Measurements from ENCODE around the gene PLCH1.

The PLCH1 gene

DNA sequence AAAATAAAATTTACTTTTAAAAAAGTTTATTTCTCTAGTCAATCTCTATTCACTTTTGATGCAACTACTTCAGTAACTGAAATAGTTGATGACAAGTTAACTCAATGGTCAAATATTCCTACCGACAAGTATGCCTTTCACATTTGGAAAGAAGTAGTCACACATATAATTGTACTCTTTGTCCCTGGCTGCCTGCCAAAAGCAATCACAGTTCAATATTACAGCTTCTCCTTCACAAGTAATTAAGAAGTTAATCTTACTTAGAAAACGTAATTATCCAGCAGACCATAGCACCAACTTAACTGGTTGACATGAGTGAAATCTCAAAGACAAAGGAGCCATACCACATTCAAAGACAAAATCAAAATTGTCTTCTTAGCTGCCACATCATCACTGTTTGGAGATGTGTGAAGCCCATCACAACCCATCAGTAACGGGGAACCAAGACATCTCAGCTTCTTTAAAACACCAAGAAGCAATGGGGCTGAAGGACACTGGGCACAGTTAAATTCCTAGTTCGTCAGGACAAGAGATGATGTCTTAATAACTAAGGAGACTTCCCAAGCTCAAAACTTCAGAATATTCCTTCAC is 86.1 kb downstream of the PLCH1 start:
- no peak for TF ChIP-seq ZNF565 (CRISPR knock-in tag; conservative IDR thresholded peaks at IDR 0.05; ENCODE audit: low read depth)
- TF ChIP-seq POU6F1 (CRISPR knock-in tag; IDR thresholded peaks at IDR 0.05; ENCODE audit: borderline replicate concordance, low read depth) = no peak
- TF ChIP-seq ARNTL (CRISPR knock-in tag; IDR thresholded peaks at IDR 0.05; ENCODE audit: borderline replicate concordance, low read depth) = no peak
- no peak for TF ChIP-seq ZNF8 (CRISPR knock-in tag; IDR thresholded peaks at IDR 0.05)
- TF ChIP-seq TOX (CRISPR knock-in tag; IDR thresholded peaks at IDR 0.05; ENCODE audit: borderline replicate concordance) = no peak
- TF ChIP-seq CSDC2 (CRISPR knock-in tag; IDR thresholded peaks at IDR 0.05) = no peak
- TF ChIP-seq BACH2 (CRISPR knock-in tag; IDR thresholded peaks at IDR 0.05; ENCODE audit: borderline replicate concordance) = no peak
- TF ChIP-seq SNAI2 (CRISPR knock-in tag; IDR thresholded peaks at IDR 0.05) = no peak
- TF ChIP-seq OSR1 (CRISPR knock-in tag; IDR thresholded peaks at IDR 0.05) = no peak
- no peak for TF ChIP-seq ZNF70 (CRISPR knock-in tag; IDR thresholded peaks at IDR 0.05)
- TF ChIP-seq ZC3H10 (CRISPR knock-in tag; IDR thresholded peaks at IDR 0.05) = no peak
- no peak for TF ChIP-seq RARB (CRISPR knock-in tag; IDR thresholded peaks at IDR 0.05)
- TF ChIP-seq PPARA (CRISPR knock-in tag; IDR thresholded peaks at IDR 0.05; ENCODE audit: borderline replicate concordance) = no peak
- TF ChIP-seq, protein P1, sequence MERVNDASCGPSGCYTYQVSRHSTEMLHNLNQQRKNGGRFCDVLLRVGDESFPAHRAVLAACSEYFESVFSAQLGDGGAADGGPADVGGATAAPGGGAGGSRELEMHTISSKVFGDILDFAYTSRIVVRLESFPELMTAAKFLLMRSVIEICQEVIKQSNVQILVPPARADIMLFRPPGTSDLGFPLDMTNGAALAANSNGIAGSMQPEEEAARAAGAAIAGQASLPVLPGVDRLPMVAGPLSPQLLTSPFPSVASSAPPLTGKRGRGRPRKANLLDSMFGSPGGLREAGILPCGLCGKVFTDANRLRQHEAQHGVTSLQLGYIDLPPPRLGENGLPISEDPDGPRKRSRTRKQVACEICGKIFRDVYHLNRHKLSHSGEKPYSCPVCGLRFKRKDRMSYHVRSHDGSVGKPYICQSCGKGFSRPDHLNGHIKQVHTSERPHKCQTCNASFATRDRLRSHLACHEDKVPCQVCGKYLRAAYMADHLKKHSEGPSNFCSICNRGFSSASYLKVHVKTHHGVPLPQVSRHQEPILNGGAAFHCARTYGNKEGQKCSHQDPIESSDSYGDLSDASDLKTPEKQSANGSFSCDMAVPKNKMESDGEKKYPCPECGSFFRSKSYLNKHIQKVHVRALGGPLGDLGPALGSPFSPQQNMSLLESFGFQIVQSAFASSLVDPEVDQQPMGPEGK (CRISPR knock-in tag; IDR thresholded peaks at IDR 0.05; ENCODE audit: borderline replicate concordance) = no peak
- no peak for ATAC-seq

- TF ChIP-seq CSRNP3 (CRISPR knock-in tag; IDR thresholded peaks at IDR 0.05) = no peak
- TF ChIP-seq ZFP30 (CRISPR knock-in tag; IDR thresholded peaks at IDR 0.05) = no peak
- TF ChIP-seq ZNF70 (CRISPR knock-in tag; IDR thresholded peaks at IDR 0.05) = no peak
- TF ChIP-seq, protein P1 (CRISPR knock-in tag; IDR thresholded peaks at IDR 0.05; ENCODE audit: borderline replicate concordance) = no peak
- TF ChIP-seq SNAI2 (CRISPR knock-in tag; IDR thresholded peaks at IDR 0.05) = no peak
- TF ChIP-seq POU6F1 (CRISPR knock-in tag; IDR thresholded peaks at IDR 0.05; ENCODE audit: borderline replicate concordance, low read depth) = no peak
- TF ChIP-seq ISL1 (CRISPR knock-in tag; IDR thresholded peaks at IDR 0.05) = no peak
- no peak for TF ChIP-seq ZNF8 (CRISPR knock-in tag; IDR thresholded peaks at IDR 0.05)
- no peak for TF ChIP-seq OSR1 (CRISPR knock-in tag; IDR thresholded peaks at IDR 0.05)
- TF ChIP-seq TCF4 (CRISPR knock-in tag; IDR thresholded peaks at IDR 0.05; ENCODE audit: borderline replicate concordance) = no peak
- TF ChIP-seq TOX (CRISPR knock-in tag; IDR thresholded peaks at IDR 0.05; ENCODE audit: borderline replicate concordance) = no peak
- TF ChIP-seq RARB (CRISPR knock-in tag; IDR thresholded peaks at IDR 0.05) = no peak
- TF ChIP-seq, protein P2, sequence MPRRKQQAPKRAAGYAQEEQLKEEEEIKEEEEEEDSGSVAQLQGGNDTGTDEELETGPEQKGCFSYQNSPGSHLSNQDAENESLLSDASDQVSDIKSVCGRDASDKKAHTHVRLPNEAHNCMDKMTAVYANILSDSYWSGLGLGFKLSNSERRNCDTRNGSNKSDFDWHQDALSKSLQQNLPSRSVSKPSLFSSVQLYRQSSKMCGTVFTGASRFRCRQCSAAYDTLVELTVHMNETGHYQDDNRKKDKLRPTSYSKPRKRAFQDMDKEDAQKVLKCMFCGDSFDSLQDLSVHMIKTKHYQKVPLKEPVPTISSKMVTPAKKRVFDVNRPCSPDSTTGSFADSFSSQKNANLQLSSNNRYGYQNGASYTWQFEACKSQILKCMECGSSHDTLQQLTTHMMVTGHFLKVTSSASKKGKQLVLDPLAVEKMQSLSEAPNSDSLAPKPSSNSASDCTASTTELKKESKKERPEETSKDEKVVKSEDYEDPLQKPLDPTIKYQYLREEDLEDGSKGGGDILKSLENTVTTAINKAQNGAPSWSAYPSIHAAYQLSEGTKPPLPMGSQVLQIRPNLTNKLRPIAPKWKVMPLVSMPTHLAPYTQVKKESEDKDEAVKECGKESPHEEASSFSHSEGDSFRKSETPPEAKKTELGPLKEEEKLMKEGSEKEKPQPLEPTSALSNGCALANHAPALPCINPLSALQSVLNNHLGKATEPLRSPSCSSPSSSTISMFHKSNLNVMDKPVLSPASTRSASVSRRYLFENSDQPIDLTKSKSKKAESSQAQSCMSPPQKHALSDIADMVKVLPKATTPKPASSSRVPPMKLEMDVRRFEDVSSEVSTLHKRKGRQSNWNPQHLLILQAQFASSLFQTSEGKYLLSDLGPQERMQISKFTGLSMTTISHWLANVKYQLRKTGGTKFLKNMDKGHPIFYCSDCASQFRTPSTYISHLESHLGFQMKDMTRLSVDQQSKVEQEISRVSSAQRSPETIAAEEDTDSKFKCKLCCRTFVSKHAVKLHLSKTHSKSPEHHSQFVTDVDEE (CRISPR knock-in tag; IDR thresholded peaks at IDR 0.05) = no peak
- no peak for ATAC-seq
These were observed 86.9 kb downstream of the PLCH1 start for GRCh38 chr3:155658006-155658405.
